Measurements from ENCODE around the gene GTPBP8.

Gene GTPBP8

GRCh38 chr3:112974178-112974517, 16.6 kb upstream of the GTPBP8 start:
- H3K27me3 ChIP-seq (ENCODE audit: control insufficient read depth, insufficient read depth, low read length): peaks cover 10% of the 10 kb centered on the region
- no peak overlapping the region for H3K4me3 ChIP-seq (ENCODE audit: low read length)
- H3K36me3 ChIP-seq (ENCODE audit: insufficient read depth, low read length): no peaks in the 10 kb centered on the region
- no peak overlapping the region for H3K9ac ChIP-seq (ENCODE audit: low read depth, low read length)
- H3K9me3 ChIP-seq (replicated peaks; ENCODE audit: low read length): no peaks in the 10 kb centered on the region
- H3K4me1 ChIP-seq (ENCODE audit: control insufficient read depth, insufficient read depth, low read length): no peaks in the 10 kb centered on the region
- H3K4me2 ChIP-seq (ENCODE audit: low read length): no peak overlapping the region

- no peaks in the 10 kb centered on the region for H3K36me3 ChIP-seq (ENCODE audit: insufficient read depth, low read length)
- H3K9me3 ChIP-seq (replicated peaks; ENCODE audit: low read length): no peaks in the 10 kb centered on the region
- H3K27me3 ChIP-seq (ENCODE audit: control insufficient read depth, insufficient read depth, low read length): peaks cover 10% of the 10 kb centered on the region
- H3K4me1 ChIP-seq (ENCODE audit: control insufficient read depth, insufficient read depth, low read length): no peaks in the 10 kb centered on the region
- no peak within 1 kb of the TSS for H3K4me2 ChIP-seq (ENCODE audit: low read length)
- H3K4me3 ChIP-seq (ENCODE audit: low read length): no peak within 1 kb of the TSS
- no peak within 1 kb of the TSS for H3K9ac ChIP-seq (ENCODE audit: low read depth, low read length)
These were observed 15.9 kb upstream of the GTPBP8 start, which contains the start of gene CD200R1 for GRCh38 chr3:112974894-112975293. TSS of gene CD200R1 (minus strand) at chr3:112975103. CDS start at chr3:112974857, 246 bp downstream.

GRCh38 chr3:112976001-112976400, 14.8 kb upstream of the GTPBP8 start:
- Histone ChIP-seq H3K4me1 (ENCODE audit: control insufficient read depth, insufficient read depth, low read length) (no peaks in the 10 kb centered on the region), H3K4me3 (ENCODE audit: low read length) (no peak overlapping the region)

GRCh38 chr3:112976953-112977352, 13.8 kb upstream of the GTPBP8 start:
- no peaks in the 10 kb centered on the region for H3K9me3 ChIP-seq (replicated peaks; ENCODE audit: low read length)
- no peaks in the 10 kb centered on the region for H3K4me1 ChIP-seq (ENCODE audit: control insufficient read depth, insufficient read depth, low read length)
- no peak overlapping the region for H3K4me3 ChIP-seq (ENCODE audit: low read length)
- H3K9ac ChIP-seq (ENCODE audit: low read depth, low read length): no peak overlapping the region
- peaks cover 5% of the 10 kb centered on the region for H3K27me3 ChIP-seq (ENCODE audit: control insufficient read depth, insufficient read depth, low read length)
- no peaks in the 10 kb centered on the region for H3K36me3 ChIP-seq (ENCODE audit: insufficient read depth, low read length)
- no peak overlapping the region for H3K4me2 ChIP-seq (ENCODE audit: low read length)

More at GRCh38 chr3:112976001-112976400, 14.8 kb upstream of the GTPBP8 start:
- Histone ChIP-seq H3K9me3 (replicated peaks; ENCODE audit: low read length) (no peaks in the 10 kb centered on the region), H3K4me2 (ENCODE audit: low read length) (no peak overlapping the region), H3K36me3 (ENCODE audit: insufficient read depth, low read length) (no peaks in the 10 kb centered on the region), H3K27me3 (ENCODE audit: control insufficient read depth, insufficient read depth, low read length) (peaks cover 5% of the 10 kb centered on the region), H3K9ac (ENCODE audit: low read depth, low read length) (no peak overlapping the region)

GRCh38 chr3:112979244-112979832, 11.4 kb upstream of the GTPBP8 start:
- Histone ChIP-seq H3K4me2 (ENCODE audit: low read length) (no peak overlapping the region), H3K9ac (ENCODE audit: low read depth, low read length) (no peak overlapping the region)

GRCh38 chr3:112980080-112980479, 10.7 kb upstream of the GTPBP8 start:
- H3K4me1 ChIP-seq (ENCODE audit: control insufficient read depth, insufficient read depth, low read length): no peaks in the 10 kb centered on the region

More at GRCh38 chr3:112979244-112979832, 11.4 kb upstream of the GTPBP8 start:
- Histone ChIP-seq H3K9me3 (replicated peaks; ENCODE audit: low read length) (no peaks in the 10 kb centered on the region), H3K36me3 (ENCODE audit: insufficient read depth, low read length) (no peaks in the 10 kb centered on the region), H3K4me3 (ENCODE audit: low read length) (no peak overlapping the region), H3K4me1 (ENCODE audit: control insufficient read depth, insufficient read depth, low read length) (no peaks in the 10 kb centered on the region), H3K27me3 (ENCODE audit: control insufficient read depth, insufficient read depth, low read length) (no peaks in the 10 kb centered on the region)

GRCh38 chr3:112982710-112983109, 8.1 kb upstream of the GTPBP8 start:
- no peaks in the 10 kb centered on the region for H3K36me3 ChIP-seq (ENCODE audit: insufficient read depth, low read length)
- no peaks in the 10 kb centered on the region for H3K27me3 ChIP-seq (ENCODE audit: control insufficient read depth, insufficient read depth, low read length)
- H3K4me1 ChIP-seq (ENCODE audit: control insufficient read depth, insufficient read depth, low read length): no peaks in the 10 kb centered on the region
- H3K4me2 ChIP-seq (ENCODE audit: low read length): no peak overlapping the region
- no peaks in the 10 kb centered on the region for H3K9me3 ChIP-seq (replicated peaks; ENCODE audit: low read length)
- H3K9ac ChIP-seq (ENCODE audit: low read depth, low read length): no peak overlapping the region
- no peak overlapping the region for H3K4me3 ChIP-seq (ENCODE audit: low read length)

More at GRCh38 chr3:112980080-112980479, 10.7 kb upstream of the GTPBP8 start:
- no peaks in the 10 kb centered on the region for H3K36me3 ChIP-seq (ENCODE audit: insufficient read depth, low read length)
- H3K4me3 ChIP-seq (ENCODE audit: low read length): no peak overlapping the region
- no peak overlapping the region for H3K9ac ChIP-seq (ENCODE audit: low read depth, low read length)
- no peaks in the 10 kb centered on the region for H3K27me3 ChIP-seq (ENCODE audit: control insufficient read depth, insufficient read depth, low read length)
- H3K4me2 ChIP-seq (ENCODE audit: low read length): no peak overlapping the region
- no peaks in the 10 kb centered on the region for H3K9me3 ChIP-seq (replicated peaks; ENCODE audit: low read length)

GRCh38 chr3:112984485-112984884, 6.3 kb upstream of the GTPBP8 start:
- Histone ChIP-seq H3K4me1 (ENCODE audit: control insufficient read depth, insufficient read depth, low read length) (no peaks in the 10 kb centered on the region), H3K36me3 (ENCODE audit: insufficient read depth, low read length) (no peaks in the 10 kb centered on the region), H3K4me3 (ENCODE audit: low read length) (no peak overlapping the region), H3K9me3 (replicated peaks; ENCODE audit: low read length) (no peaks in the 10 kb centered on the region), H3K9ac (ENCODE audit: low read depth, low read length) (no peak overlapping the region), H3K27me3 (ENCODE audit: control insufficient read depth, insufficient read depth, low read length) (no peaks in the 10 kb centered on the region), H3K4me2 (ENCODE audit: low read length) (no peak overlapping the region)

GRCh38 chr3:112987710-112988334, 3.0 kb upstream of the GTPBP8 start:
- Histone ChIP-seq H3K4me3 (ENCODE audit: low read length) (no peak overlapping the region), H3K4me1 (ENCODE audit: control insufficient read depth, insufficient read depth, low read length) (peaks cover 13% of the 10 kb centered on the region), H3K9ac (ENCODE audit: low read depth, low read length) (no peak overlapping the region), H3K36me3 (ENCODE audit: insufficient read depth, low read length) (no peaks in the 10 kb centered on the region), H3K27me3 (ENCODE audit: control insufficient read depth, insufficient read depth, low read length) (no peaks in the 10 kb centered on the region), H3K9me3 (replicated peaks; ENCODE audit: low read length) (no peaks in the 10 kb centered on the region), H3K4me2 (ENCODE audit: low read length) (no peak overlapping the region)

GRCh38 chr3:112995800-112996199, 5.0 kb downstream of the GTPBP8 start:
- Histone ChIP-seq H3K9me3 (replicated peaks; ENCODE audit: low read length) (no peaks in the 10 kb centered on the region), H3K4me1 (ENCODE audit: control insufficient read depth, insufficient read depth, low read length) (peaks cover 9% of the 10 kb centered on the region), H3K36me3 (ENCODE audit: insufficient read depth, low read length) (peaks cover 37% of the 10 kb centered on the region), H3K4me3 (ENCODE audit: low read length) (no peak overlapping the region), H3K27me3 (ENCODE audit: control insufficient read depth, insufficient read depth, low read length) (no peaks in the 10 kb centered on the region), H3K4me2 (ENCODE audit: low read length) (no peak overlapping the region), H3K9ac (ENCODE audit: low read depth, low read length) (no peak overlapping the region)

- Histone ChIP-seq H3K4me1 (ENCODE audit: control insufficient read depth, insufficient read depth, low read length) (no peaks in the 10 kb centered on the region), H3K4me3 (ENCODE audit: low read length) (no peak overlapping the region), H3K9ac (ENCODE audit: low read depth, low read length) (no peak overlapping the region), H3K27me3 (ENCODE audit: control insufficient read depth, insufficient read depth, low read length) (no peaks in the 10 kb centered on the region), H3K36me3 (ENCODE audit: insufficient read depth, low read length) (peaks cover 82% of the 10 kb centered on the region), H3K4me2 (ENCODE audit: low read length) (no peak overlapping the region), H3K9me3 (replicated peaks; ENCODE audit: low read length) (no peaks in the 10 kb centered on the region)
These were observed 9.9 kb downstream of the GTPBP8 start for GRCh38 chr3:113000691-113001090.

- Histone ChIP-seq H3K36me3 (ENCODE audit: insufficient read depth, low read length) (peaks cover 91% of the 10 kb centered on the region), H3K4me1 (ENCODE audit: control insufficient read depth, insufficient read depth, low read length) (no peaks in the 10 kb centered on the region), H3K9me3 (replicated peaks; ENCODE audit: low read length) (no peaks in the 10 kb centered on the region), H3K9ac (ENCODE audit: low read depth, low read length) (no peak overlapping the region), H3K4me2 (ENCODE audit: low read length) (no peak overlapping the region), H3K27me3 (ENCODE audit: control insufficient read depth, insufficient read depth, low read length) (no peaks in the 10 kb centered on the region), H3K4me3 (ENCODE audit: low read length) (no peak overlapping the region)
These were observed 11.3 kb downstream of the GTPBP8 start for GRCh38 chr3:113002037-113002436.
